ENCODE data around the gene CNIH3.

DNA sequence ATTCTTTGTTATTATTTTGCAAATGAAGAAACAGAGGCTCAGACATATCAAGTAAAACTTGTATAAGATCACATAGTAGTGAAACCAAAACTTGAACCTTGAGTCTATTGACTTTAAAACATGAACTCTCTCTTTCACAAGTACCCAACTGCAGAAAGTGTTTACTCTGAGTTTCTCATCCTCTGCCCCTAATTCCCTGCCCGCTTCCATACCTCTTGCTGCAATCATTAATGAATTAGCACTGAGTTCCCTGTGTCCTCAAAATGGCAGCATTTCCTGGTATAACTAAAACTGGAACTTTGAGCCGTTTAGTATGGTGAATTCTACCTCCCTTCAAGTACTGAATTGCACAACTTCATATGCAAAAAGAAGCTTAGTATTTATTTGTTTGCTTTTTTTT lies 165.7 kb downstream of the CNIH3 start:
- TF ChIP-seq POLR2A (IDR thresholded peaks at IDR 0.05), result no peak
- TF ChIP-seq, protein P1, sequence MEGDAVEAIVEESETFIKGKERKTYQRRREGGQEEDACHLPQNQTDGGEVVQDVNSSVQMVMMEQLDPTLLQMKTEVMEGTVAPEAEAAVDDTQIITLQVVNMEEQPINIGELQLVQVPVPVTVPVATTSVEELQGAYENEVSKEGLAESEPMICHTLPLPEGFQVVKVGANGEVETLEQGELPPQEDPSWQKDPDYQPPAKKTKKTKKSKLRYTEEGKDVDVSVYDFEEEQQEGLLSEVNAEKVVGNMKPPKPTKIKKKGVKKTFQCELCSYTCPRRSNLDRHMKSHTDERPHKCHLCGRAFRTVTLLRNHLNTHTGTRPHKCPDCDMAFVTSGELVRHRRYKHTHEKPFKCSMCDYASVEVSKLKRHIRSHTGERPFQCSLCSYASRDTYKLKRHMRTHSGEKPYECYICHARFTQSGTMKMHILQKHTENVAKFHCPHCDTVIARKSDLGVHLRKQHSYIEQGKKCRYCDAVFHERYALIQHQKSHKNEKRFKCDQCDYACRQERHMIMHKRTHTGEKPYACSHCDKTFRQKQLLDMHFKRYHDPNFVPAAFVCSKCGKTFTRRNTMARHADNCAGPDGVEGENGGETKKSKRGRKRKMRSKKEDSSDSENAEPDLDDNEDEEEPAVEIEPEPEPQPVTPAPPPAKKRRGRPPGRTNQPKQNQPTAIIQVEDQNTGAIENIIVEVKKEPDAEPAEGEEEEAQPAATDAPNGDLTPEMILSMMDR (IDR thresholded peaks at IDR 0.05), result no peak
